GM19438 (cell line): Measurements from ENCODE around the gene TADA3.

Source experiments
- ATAC-seq: cut with Tn5 transposase; IDR thresholded peaks from one replicate; pipeline ENCODE4 v1.9.1; 2021; ENCODE audit warnings: low read depth; ENCODE audit not compliant: unreplicated experiment

Gene TADA3

DNA sequence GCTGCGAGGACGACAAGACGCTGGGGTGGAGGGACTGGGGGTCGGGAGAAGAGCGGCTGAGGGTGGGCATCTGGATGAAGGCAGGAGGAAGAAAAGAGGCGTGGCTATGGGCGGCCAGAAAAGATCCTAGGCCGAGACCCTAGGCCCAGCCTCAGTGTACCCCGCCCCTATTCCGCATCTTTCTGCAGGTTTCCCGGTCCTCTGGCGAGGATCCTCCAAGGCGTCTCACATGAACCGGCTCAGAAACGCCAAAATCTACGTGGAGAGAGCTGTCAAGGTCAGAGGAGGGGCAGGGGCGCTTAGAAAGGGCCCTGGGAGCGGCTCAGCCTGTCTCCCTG, 18.1 kb upstream of the TADA3 start:
- no peak for ATAC-seq

DNA sequence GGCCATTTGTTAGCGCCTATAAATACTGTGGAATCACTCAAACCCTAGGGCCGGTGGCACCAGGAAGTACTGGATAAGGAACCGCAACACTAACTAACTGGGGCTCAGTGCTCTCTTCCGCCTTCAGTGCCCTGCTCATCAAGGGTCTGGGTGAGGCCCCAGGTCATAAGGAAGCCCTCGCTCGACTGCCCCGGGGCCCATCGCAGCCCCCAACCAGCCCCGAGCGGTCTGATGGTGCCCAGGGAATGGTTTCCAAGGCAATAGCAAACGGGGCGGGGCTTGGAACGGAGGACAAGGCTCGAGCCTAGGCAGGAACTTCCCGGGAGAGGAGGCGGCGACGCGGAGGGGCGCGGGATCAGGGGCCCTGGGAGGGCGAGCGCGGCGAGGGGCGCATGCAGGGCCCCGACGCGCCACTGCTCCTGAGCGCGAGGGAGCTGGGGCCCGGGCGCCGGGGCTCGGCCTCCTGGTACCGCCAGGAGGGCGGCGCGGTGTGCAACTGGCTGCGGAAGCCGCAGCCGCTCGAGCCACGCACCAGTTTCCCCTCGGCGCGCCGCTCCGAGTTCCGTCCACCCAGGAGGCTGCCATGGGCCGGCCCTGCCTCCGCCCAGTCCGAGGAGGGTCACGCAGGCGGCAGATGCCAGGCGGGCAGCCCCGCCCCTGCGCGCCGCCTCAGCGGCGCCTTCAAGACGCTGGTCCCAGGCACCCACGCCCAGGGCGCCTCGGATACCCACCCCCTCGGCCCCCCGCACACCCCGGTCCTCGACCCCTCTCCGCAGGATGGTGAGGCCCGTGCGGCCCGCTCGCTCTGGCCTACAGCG, 17.6 kb upstream of the TADA3 start, which contains the start of gene TTLL3:
TTLL3 (plus strand) TSS at position 648 of the 818 bp plus-strand sequence. CDS start 400 bp downstream, outside the sequence.
- peak; percentile 46 for ATAC-seq

DNA sequence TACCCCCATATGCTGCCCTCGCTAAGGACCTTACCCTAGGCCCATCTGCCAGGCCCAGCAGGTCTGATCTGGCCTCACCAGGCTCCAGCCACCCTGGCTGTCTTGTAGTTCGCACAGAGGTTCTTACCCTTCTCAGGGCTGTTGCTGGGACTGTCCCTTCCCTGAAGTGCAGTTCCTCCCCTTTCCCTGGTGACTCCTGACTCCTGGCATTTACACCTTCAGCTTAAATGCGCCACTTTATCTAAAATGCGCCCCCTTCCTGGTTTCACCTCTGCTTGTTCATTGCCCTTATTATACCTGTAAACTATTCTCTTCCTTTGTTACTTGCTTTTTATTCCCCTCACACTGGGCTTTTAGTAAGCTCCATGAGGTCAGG, 17.0 kb upstream of the TADA3 start:
- ATAC-seq, result no peak

DNA sequence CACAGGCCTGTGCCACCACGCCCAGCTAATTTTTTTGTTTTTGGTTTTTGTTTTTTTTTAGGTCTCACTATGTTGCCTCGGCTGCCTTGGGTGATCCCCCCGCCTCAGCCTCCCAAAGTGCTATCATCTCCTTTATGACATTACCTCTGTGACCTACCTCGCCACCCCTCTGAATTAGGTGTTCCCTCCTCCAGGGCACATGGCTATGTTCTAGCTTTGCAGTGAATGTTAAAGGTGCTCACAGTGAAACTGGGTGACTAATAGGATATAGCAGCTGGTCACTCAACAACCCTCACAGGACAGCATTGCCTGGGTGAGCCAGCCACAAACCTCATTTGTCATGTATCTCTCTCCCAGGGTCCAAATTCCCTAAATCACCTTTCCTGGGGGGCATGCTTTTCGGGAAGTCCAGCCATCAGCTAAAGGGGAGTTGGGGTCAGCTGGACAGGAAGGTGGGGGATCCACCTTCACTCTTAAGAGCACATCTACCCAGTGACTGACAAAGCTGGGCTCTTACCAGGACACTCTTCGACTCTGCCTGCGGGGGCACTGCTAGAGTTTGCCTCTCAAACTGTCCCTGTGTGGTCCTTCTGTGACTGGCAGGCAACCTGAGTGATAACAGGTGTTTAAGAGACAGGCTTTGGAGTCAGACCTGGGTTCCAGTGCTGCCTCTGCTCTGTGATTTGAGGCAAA, 16.2 kb upstream of the TADA3 start:
- peak; percentile 48 for ATAC-seq

DNA sequence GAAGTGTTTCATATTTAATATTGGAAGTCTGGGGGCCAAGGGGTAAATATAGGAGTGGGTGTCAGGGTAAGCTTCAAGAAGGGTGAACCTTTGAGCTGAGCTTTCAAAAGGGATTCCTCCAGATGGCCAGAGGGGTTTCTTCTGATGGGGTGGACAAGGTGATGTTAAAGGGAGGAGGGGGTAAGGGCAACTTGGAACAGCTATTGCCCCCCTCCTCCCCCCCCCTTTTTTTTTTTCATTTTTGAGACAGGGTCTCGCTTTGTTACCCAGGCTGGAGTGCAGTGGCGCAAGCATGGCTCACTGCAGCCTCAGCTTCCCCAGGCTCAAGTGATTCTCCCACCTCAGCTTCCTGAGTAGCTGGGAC, 15.7 kb upstream of the TADA3 start:
- no peak for ATAC-seq

DNA sequence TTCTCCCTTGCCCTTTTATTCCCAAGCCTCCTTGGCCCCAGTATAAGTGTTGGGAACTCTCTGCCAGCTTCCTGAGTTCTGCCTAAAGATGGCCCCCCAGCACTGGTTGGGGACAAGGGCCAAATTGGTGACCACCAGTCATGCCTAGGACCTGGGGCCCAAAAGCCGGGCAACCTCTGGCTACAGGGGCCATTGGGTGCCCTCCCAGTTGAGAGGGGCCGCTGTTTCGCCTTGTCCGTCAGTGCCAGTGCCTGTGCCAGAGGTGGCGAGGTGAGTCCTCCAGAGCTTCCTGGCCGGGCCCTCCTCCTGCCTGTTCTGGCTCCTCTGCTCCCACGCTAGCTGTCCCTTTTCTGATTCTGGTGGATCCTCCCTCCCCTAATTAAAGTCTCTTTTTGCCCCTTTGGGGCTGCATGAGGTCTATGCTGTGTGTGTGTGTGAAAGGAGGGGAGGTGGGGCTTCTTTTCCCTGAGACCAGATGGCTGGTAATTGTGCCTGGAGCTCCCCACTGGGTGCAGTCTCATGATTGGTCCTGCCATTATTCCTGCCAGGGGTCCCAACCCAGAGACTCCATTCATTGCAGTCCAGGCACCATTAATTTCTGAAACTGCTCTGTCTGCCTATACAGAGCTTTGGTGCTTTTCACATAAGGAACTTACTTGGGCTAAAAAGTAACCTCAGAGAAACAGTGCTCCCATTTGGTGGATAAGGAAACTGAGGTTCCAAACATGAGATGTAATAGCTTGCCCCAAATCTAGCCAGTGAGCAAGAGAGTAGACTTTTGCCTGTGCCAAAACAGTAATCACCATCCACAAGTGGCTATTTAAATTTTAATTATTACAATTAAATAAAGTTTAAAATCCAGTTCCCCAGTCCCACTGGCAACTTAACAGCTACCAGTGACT, 14.7 kb upstream of the TADA3 start:
- no peak for ATAC-seq

DNA sequence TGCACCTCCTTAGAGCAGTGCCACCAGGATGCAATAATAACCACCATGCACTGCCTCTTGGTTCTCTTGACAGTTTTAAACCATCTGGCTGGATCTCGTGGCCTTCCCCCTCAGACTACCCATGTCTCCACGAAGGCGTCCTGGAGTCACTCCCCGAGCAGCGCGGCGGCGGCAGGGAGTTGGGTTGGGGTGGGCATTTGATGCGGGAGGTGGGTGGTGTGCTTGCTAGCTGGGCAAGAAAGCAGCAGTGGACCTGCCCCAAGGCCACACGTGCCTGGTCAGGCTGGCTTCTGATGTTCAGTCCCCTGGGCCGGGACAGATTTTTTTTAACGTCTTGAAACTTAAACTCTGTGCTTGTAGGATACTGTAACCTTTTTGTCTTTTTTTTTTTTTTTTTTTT, 13.9 kb upstream of the TADA3 start:
- ATAC-seq, result no peak

DNA sequence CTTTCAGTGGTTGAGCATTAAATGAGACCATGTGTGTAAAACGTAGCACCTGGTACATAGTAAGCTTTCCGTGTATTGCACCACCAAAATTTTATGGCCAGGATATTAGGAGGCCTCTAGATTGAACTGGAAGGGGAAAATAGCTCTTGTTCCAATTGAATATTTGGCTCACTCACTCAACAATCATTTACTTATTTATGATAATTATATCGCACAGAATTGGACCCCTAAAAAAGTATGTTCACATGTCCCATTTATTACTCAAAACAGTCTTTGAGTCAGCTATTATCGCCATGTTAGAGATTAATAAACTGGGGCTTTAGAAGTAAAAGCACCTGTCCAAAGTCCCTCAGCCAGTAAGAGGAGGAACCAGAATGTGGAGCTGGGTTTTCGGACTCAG, 12.7 kb upstream of the TADA3 start:
- no peak for ATAC-seq

DNA sequence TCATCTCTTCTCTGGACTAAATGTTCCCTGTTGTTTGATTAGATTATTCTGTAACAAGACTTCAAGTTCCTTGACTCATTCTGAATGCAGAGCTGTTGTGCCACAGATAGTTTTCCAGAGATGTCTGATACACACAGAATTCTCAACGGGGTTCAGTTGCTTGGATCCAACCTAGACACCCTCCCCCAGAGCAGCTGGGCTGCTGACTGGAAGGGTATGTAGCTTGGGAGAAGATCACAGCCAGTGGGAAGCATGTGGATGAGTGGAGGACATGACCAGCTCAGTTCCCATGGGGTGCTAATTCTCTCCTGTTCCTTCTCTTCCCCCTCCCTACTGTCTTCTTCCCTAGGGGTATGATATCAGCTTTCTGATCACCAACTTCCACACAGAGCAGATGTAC, 11.2 kb upstream of the TADA3 start:
- no peak for ATAC-seq

DNA sequence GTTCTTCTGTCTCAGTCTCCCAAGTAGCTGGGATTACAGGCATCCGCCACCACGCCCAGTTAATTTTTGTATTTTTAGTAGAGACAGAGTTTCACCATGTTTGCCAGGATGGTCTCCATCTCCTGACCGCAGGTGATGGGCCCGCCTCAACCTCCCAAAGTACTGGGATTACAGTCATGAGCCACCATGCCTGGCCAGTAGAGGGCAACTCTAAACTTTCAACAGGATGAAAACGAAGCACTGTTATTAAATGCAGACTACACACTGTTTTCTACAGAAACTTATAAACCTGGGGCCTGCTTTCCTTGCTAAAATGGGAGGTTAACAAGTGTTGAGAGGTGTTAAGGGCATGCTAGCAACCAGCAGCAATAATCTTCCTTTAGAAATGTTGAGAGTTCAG, 8.3 kb upstream of the TADA3 start:
- ATAC-seq, result no peak

DNA sequence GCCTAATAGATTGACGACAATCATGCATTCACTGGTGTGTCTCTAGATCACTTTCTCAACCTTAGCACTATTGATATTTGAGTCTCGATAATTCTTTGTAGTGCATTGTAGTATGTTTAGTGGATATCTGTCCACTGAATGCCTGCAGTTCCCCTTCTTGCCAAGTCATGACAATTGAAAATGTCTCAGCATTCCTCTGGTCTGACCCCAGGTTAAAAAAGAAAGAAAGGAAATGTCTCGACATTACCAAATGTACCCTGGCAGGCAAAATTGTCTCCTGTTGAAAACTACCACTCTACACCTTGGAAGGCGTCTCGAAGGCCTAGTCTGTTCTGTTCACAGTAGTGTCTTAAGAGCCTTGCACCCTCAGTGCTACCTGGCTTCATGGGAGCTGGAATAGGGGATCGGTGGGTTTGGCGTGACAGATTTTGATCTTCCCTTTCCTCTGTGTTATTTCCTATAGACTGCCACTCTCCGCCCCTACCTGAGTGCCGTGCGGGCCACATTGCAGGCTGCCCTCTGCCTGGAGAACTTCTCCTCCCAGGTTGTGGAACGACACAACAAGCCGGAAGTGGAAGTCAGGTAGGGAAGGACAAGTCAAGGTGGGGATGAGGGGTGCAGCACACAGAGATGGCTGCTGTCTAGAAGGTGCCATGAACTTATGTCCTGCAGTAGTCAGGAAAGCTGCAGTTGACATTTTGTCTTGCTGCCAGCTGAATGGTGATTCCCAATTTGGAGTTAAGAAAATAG, 5.1 kb upstream of the TADA3 start:
- no peak for ATAC-seq

DNA sequence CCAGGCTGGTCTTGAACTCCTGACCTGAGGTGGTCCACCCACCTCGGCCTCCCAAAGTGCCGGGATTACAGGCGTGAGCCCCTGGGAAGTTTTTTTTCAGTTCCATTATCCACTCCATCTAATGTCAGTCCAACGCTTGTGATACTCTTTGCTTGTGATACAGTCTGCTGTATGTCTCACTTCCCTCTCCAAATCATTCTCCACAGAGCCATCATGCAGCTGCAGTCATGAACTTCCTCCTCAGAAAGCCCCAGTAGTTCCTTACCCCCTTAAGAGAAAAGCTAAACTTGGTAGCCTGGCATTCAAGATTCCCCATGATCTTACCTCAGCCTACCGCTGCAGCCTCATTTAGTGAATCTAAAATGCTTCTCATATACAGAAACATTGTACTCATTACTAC, 2.9 kb upstream of the TADA3 start:
- no peak for ATAC-seq

DNA sequence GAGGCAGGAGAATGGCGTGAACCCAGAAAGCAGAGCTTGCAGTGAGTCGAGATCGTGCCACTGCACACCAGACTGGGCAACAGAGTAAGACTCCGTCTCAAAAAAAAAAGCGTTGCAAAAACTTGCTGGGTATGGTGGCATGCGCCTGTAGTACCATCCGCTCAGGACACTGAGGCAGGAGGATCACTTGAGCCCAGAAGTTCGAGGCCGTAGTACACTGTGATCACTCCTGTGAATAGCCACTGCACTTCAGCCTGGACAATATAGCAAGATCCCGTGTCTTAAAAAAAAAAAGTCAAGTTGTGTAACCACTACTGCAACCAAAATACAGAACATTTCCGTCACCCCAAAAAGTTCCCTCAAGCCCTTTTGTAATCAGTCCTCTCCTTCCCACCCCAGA, 2.1 kb upstream of the TADA3 start:
- ATAC-seq, result no peak

DNA sequence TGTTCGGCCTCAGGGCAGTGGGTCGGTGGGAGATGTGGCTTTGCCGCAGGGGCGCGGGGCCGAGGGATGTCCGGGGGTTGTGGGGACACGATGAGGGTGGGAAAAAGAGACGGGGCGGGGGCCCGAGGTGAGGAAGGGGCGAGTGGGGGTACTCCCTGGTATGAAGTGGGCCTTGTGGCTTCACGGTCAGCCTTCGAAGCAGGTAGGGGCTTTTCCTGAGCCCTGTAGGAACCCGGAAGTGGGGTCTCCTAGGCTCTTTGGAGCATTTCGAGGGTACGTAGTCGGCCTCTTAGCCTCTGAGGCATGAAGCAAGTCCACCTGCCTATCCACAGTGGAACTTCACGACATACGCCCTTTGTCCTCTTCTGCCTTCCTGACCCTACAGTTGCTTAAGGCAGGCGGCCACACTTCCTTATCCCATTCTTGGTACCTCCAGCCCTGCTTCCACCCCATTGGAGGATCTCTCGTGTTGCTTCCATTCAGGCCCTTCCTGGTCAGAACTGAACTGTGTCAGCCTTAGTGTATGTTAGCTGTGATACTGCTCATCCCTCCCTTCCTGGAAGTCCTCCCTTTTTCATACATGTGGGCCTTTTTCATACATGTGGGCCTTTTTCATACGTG, 998 bp upstream of the TADA3 start:
- no peak for ATAC-seq

DNA sequence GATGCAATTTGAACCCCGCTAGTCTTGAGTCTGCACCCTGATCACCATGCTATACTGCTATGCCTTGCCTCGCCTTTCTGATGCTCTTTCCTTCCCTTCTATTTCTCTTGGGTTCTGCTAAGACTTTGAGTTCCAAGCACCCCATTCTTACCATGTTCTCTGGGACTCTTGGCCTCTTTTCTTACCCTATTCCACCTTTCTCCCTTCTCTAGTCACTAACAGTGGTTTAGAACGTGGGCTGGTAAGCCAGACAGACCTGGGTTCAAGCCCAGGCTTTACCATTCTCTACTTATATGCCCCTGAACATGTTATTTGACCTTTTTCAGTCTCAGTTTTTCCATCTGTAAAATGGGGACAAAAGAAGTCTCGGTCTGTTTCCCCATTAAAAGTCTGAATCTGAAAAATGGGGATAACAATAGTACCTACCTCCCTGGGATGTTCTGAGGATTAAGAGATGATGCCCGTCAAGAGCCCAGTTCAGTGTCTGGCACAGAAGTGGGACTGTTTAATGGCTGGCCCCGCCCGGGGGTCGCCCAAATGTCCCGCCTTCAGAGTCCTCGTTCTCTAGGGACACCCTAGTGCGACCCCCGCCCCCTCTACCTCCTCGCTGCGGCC, 376 bp downstream of the TADA3 start:
- no peak for ATAC-seq

DNA sequence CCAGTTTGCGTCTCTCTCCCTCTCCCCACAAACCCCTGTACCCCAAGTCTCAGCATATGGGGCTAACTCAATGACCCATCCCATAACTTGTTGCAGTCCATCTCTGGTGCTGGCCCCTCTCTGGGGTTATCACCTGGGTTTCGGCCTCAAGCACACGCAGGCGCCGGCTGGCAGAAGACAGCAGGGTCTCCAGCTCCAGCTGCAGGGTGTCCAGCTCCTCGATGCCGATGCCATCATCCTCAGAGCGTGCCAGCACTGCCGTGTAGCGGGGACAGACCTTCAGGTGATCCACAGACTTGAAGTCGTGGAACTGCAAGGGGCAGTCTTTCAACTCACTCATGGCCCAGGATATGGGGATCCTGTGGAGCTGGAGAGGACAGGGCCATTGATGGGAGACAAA, 1.1 kb downstream of the TADA3 start:
- no peak for ATAC-seq

DNA sequence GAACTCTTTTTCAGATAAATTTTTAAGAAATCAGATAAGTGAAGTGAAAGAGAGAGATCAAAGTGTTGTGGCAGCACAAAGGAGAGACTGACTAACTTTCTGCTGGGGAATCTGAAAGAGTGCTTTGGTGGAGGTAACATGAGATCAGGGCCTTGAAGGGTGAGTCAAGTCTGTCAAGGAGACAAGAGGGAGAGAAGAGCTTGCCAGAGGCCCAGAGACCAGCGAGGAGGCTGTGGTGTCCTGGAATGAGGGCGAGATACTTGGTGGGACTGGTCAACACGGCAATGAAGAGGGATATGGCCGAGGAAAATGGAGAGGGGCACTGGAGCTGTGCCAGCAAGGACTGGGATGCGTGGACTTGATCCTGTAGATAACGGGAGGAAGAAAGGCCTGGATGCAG, 4.6 kb downstream of the TADA3 start:
- ATAC-seq, result no peak

DNA sequence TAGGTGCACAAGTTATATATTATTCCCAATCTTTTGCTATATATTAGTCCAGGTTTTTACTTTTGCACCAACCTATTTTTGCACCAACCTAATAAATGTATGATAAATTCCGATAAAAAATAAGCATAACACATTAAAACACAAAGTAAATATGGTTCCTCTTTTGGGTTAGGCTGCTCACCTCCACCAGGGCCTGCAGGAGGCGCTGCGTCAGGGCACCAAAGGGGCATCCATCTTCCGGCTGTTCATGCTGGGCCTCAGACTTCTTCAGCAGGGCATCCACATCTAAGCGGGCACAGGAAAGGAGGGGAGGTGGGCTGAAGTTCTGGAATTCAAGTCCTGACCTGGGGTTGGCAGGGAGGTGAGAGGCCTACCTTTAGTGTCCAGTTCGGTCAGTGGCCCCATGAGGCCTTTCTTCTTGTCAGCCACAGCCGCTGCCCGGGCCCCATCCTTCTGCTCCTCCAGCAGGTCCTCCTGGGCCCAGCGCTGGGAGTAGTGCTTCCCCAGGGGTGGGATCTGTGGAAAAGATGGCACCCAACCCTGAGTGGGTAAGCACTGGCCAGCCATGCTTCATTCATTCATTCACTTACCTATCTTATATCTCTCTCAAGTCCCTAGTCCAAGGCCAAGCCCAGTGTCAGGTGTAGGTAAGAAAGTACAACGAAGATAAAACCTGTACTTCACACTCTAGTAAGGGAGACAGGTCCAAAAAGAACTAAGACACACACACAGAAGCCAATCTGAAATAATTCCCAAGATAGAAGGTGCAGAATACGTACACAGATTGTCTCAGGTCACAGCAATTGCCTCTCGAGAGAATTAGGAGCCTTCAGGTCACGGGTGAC, 5.2 kb downstream of the TADA3 start:
- no peak for ATAC-seq

DNA sequence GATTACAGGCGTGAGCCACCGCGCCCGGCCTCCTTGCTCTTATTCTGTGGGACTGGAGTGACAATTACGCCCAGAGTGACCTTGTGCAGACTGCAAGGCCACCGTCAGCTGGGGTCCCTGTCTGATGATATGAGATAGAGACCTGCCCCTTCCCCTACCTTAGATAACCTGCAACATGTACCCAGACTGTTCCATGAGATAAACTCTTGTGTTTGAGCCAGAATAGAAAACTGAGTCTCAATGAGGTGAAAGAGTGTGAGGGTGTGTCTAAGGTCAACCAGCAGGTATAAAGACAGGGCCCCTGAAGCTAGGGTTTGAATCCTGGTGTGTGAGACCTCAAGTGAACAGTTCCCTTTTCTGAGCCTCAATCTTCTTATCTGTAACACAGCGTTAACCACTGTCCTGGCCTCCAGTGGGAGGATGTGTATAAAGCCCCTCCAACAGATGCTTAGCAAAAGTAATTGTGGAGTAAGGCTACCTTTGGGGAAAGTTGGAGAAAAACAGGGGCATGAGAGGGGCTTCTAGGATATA, 6.0 kb downstream of the TADA3 start:
- ATAC-seq, result no peak
